ENCODE results near the gene KREMEN2.
"Not testable (repeated sequence)": the region's sequence is repeated elsewhere in the genome, so short reads cannot be mapped to it uniquely, and the experiment has no call there.

Gene KREMEN2

GRCh38 chr16:2937170-2937569 is 26.9 kb upstream of the KREMEN2 start:
- no peaks in the 10 kb centered on the region for H3K4me1 ChIP-seq
- no peak for DNase-seq
- peaks cover 21% of the 10 kb centered on the region for H3K36me3 ChIP-seq
- TF ChIP-seq CTCF (IDR thresholded peaks at IDR 0.05; ENCODE audit: low read depth, low read length) = no peak
- H3K4me3 ChIP-seq (ENCODE audit: low read depth, low read length) = no peak overlapping the region
- no peaks in the 10 kb centered on the region for H3K9me3 ChIP-seq
- H3K27me3 ChIP-seq = no peaks in the 10 kb centered on the region

- H3K4me1 ChIP-seq = no peaks in the 10 kb centered on the region
- peaks cover 21% of the 10 kb centered on the region for H3K36me3 ChIP-seq
- no peak for TF ChIP-seq CTCF (IDR thresholded peaks at IDR 0.05; ENCODE audit: low read depth, low read length)
- no peaks in the 10 kb centered on the region for H3K27me3 ChIP-seq
- no peak for DNase-seq
- no peak overlapping the region for H3K4me3 ChIP-seq (ENCODE audit: low read depth, low read length)
- H3K9me3 ChIP-seq = no peaks in the 10 kb centered on the region
Observed at GRCh38 chr16:2938206-2938605, 25.9 kb upstream of the KREMEN2 start.

- Histone ChIP-seq H3K4me3 (ENCODE audit: low read depth, low read length) (no peak overlapping the region), H3K27me3 (no peaks in the 10 kb centered on the region), H3K9me3 (no peaks in the 10 kb centered on the region), H3K4me1 (no peaks in the 10 kb centered on the region), H3K36me3 (peaks cover 15% of the 10 kb centered on the region)
- no peak for DNase-seq
- TF ChIP-seq CTCF (IDR thresholded peaks at IDR 0.05; ENCODE audit: low read depth, low read length) = no peak
Observed at GRCh38 chr16:2939968-2940367, 24.1 kb upstream of the KREMEN2 start.

GRCh38 chr16:2942045-2942444 is 22.0 kb upstream of the KREMEN2 start:
- Histone ChIP-seq H3K36me3 (peaks cover 15% of the 10 kb centered on the region), H3K4me1 (no peaks in the 10 kb centered on the region), H3K9me3 (no peaks in the 10 kb centered on the region; the same call in 1 of the 2 replicates), H3K27me3 (no peaks in the 10 kb centered on the region), H3K4me3 (ENCODE audit: low read depth, low read length) (no peak overlapping the region)
- no peak for TF ChIP-seq CTCF (IDR thresholded peaks at IDR 0.05; ENCODE audit: low read depth, low read length)
- no peak for DNase-seq

GRCh38 chr16:2943716-2944115 is 20.4 kb upstream of the KREMEN2 start:
- H3K4me3 ChIP-seq (ENCODE audit: low read depth, low read length); H3K9me3 ChIP-seq; DNase-seq; H3K4me1 ChIP-seq; H3K36me3 ChIP-seq; H3K27me3 ChIP-seq: not testable (repeated sequence)

- H3K4me1 ChIP-seq = no peaks in the 10 kb centered on the region
- H3K4me3 ChIP-seq (ENCODE audit: low read depth, low read length) = no peak overlapping the region
- no peaks in the 10 kb centered on the region; the same call in 1 of the 2 replicates for H3K9me3 ChIP-seq
- H3K36me3 ChIP-seq = no peaks in the 10 kb centered on the region
- no peak for DNase-seq
- no peaks in the 10 kb centered on the region for H3K27me3 ChIP-seq
- no peak for TF ChIP-seq CTCF (IDR thresholded peaks at IDR 0.05; ENCODE audit: low read depth, low read length)
Observed at GRCh38 chr16:2946649-2947048, 17.4 kb upstream of the KREMEN2 start.

Measured in BE2C (cell line).